HG03108 (cell line): ENCODE results near the gene MRPL17.
"Not testable (repeated sequence)": the region's sequence is repeated elsewhere in the genome, so short reads cannot be mapped to it uniquely, and the experiment has no call there.

Experiments
- ATAC-seq: cut with Tn5 transposase; IDR thresholded peaks from one replicate; pipeline ENCODE4 v1.9.1; 2021; ENCODE audit warnings: moderate library complexity; ENCODE audit not compliant: unreplicated experiment

Gene MRPL17

DNA sequence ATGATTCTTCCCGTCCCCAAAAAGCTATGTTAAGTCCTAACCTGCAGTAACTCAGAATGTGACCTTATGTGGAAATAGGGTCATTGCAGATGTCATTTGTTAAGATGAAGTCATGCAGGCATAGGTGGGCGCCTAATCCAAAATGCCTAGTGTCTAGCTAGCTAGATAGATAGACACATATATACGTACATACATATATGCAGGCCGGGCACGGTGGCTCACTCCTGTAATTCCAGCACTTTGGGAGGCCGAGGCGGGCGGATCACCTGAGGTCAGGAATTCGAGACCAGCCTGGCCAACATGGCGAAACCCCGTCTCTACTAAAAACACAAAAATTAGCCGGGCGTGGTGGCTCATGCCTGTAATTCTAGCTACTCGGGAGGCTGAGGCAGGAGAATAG is 928 bp upstream of the MRPL17 start:
- ATAC-seq: not testable (repeated sequence)

DNA sequence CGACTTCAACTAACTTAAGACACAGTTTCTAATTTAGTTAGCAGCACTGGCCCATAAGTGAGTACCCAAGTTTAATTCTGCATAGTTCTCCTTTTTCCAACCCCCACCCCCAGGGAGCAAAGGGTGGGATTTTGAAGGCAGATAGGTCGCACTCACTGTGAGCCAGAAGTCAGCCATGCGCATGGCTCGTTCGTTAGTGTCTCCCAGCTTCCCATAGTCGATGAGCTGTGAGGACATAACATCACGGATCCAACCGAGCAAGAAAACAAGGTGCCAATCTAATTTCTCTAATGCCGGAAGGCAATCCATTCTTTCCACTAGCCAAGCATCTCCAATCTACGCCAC is 577 bp downstream of the MRPL17 start:
- ATAC-seq: no peak

DNA sequence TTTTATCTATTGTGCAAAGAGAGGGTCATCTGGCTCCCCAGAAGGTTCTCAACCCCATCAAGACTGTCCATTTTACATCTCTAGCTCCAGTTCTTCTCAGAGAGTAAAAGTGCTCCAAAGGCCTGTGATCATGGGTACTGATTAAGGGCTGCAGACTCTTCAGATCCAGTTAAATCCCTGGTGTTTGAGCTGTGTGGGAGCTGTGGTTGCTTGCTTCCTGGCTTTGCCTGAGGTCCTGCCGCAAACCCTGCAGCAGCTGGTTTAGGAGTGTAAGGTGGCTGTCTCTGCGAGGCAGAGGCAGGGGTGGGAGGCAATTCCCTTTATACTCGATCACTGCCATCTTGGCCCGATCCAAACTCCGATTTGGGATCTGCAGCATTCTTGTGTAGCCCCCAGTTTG is 1.2 kb downstream of the MRPL17 start:
- no peak for ATAC-seq

DNA sequence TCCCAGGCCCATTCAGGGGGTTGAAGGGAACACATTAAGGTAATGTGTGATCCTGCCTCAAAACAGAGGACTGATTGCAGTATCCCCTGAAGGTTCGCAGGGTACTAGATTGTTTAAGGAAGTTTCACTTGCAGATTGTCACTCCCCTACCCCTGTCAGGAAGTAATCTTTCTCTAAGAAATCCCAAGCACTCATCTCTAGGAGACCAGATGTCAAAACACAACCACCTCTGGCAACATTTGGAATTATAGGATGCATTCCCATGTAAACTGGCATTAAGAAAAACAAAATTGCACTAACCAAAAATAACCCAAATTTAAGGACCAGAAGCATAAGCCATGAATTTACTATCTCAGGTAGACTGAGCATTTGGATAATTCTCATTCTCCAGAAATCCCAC is 1.6 kb downstream of the MRPL17 start:
- ATAC-seq: no peak

DNA sequence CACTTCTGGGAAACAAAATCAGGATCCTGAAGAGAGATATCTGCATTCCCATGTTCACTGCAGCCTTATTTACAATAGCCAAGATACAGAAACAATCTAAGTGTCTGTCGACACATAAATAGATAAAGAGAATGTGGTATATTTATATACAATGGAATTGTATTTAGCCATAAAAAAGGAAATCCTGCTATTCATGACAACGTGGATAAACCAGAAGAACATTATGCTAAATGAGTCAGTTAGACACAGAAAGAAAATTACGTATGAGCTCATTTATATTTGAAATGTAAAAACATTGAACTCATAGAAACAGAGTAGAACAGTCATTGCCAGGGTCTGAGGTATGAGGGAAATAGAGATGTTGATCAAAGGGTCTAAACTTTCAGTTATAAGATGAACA is 6.1 kb downstream of the MRPL17 start:
- ATAC-seq: no peak

DNA sequence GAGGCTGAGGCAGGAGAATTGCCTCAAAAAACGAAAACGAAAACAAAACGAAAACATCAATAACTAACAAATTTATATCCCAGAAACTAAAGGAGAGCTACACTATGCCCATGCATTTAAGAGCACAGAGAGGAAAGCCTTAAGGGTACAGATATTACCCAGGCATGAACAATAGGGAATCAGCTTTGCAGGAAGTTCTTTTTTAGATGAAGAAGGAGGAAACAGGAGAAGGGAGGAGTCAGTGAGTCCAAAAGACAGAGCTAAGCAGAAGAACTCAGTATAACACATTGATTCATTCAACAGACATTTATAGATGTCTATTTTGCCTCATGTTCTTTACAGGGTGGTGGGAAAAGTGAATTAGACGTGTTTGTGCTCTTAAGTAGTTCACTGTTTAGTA is 8.3 kb downstream of the MRPL17 start:
- ATAC-seq: no peak

DNA sequence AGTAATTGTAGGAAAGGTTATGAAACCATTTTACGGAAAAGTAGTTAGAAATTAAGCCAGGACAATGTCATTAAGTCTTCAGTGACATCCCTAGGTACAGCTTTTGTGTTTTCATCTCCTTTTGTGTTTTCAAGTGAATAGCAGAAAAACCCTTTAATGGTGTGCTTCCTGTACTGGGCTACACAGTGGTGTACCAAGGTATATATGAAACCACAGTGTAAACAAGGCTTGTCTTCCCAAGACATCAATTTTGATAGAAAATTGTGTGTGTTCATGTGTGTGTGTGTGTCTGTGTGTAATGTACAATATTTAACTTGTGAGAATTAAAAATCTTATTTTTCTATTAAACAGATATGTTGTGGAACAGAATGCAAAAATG is 8.9 kb downstream of the MRPL17 start:
- ATAC-seq: no peak

DNA sequence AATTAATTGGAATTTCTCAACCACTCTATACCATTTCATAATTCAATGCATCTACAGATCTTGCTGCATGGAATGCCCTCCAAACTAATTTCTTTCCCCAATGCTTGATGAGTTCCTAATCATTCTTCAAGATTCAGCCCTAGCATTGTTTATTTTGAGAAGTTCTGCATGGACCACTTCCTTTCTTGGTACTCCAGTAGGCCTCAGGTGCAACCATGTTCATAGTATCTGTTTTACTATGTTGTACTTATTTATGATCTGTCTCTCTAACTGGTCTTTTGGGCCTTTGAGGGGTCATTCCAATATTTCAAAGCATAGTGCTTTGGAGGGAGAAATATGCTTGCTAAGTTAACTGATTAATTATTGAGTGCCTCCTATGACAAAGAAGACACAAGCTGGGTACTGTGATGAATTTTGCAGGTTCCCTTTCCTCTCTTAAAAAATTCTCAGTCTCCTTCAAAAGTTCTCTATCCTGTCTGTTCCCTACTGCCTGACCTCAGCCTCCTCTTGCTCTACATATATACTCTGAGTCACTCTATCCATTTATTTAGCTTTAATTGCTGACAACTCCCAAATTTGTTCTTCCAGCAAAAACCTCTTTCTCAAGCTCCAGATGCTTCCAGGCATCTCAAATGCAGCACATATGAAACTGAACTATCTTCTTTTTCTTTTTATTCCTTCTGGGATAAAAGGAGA is 9.5 kb downstream of the MRPL17 start:
- no peak for ATAC-seq

DNA sequence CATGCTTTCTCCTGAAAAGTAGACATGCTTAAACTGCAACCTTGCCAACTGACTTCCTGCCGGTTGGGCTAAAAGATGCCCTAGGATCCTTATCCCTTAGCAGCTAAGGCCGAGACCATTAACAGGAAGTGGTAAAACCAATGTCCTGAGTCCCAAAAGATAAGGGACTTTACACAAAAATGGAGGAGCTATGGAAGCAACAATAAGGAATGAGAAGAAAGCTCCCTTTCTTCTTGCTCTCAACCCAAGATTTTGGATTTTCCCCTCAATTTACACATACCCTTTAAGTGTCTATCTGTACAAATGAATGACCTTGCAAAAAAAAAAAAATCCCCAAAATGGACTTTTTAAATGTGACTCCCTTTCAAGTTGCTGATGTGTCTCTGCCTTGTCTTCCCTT is 11.1 kb downstream of the MRPL17 start:
- no peak for ATAC-seq

DNA sequence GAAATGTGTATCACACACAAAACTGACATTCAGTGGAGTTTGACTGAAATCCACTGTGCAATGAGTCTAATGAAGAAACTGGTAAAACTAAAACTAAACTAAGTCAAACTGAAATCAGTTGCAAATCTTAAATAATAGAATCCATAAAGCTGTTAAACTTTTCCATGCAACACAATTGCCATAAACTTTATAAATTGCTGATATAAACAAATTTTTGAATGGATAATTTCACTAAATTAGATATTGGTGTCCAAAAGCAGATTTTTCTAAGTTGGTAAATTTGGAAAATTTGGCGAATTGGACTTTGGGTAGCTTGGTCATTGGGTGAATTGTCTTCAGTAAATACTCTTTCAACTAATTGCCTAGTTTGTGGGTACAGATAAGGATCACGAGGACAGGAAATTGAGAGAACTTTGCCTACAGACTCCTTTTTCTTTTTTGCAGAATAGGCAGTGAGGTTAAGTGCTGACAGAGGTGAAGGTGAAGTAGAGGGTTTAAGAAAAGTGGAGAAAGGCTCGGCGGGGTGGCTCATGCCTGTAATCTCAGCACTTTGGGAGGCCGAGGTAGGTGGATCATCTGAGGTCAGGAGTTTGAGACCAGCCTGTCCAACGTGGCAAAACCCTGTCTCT is 12.8 kb downstream of the MRPL17 start:
- ATAC-seq: no peak

DNA sequence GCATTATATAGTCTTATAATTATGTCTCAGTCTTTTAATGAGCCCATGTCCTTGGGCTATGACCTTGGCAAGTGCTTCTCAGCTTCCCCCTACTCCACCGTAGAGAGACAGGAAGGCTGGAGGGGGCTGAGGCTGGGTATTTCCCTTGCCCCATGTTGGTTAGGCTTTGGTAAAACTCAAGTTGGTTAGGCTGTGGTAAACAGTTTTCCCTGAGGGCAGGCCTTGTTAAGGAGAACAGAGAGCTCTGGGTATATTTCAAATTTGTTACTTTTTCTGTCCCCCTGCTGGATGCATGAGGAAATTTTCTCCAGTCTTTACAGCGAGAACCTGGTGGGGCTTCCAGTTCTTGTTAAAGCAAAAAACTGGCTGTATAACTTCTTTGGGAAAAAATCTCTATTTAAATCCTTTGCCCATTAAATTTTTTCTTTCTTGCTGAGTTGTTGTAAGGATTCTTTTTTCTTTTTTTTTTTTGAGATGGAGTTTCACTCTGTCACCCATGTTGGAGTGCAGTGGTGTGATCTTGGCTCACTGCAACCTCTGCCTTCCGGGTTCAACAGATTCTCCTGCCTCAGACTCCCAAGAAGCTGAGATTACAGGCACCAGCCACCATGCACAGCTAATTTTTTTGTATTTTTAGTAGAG is 15.3 kb downstream of the MRPL17 start:
- ATAC-seq: no peak

DNA sequence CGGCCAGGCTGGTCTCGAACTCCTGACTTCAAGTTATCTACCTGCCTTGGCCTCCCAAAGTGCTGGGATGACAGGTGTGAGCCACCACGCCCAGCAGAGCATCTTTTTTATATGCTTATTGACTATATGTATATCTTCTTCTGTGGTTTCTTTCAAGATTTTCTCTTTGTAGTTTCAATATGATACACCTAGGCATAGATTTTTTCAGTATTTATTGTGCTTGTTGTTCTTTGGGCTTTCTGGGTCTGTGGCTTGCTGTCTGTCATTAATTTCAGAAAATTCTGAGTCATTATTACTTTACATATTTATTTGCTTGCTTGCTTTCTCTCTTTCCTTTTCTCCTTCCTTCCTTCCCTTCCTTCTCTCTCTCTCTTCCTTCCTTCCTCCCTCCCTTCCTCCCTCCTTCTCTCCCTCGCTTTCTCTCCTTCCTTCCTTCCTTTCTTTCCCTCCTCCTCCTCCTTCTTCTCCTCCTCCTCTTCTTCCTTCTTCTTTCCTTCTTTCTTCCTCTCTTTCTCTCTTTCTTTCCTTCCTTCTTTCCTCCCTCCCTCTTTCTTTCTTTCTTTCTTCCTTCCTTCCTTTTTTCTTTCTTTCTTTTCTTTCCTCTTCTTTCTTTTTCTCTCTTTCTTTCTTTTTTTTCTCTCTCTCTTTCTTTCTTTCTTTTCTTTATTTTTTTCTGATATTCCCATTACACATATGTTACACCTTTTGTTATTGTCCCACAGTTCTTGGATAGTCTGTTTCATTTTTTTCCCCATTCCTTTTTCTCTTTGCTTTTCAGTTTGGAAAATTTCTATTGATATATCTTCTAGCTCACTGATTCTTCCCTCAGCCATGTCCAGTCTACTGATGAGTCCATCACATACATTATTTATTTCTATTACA is 16.6 kb downstream of the MRPL17 start:
- no peak for ATAC-seq

DNA sequence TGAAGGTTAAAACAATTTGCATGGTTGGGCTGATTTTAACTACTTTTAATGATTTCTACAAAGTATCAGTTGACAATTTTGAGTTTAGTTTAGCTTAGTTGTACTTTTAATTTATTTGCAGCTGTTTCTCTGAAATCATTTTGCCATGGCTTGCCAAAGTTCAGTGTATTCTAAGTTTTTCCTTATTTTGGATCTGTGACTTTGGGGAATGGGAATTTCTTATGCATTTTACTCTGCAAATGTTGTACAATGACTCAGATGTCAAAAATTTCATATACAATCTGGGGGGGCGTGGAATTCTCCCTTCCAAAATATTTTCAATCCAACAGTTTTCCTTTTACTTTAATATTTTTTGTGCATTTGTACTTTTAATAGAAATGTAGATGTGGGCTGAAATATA is 18.6 kb downstream of the MRPL17 start:
- ATAC-seq: no peak

DNA sequence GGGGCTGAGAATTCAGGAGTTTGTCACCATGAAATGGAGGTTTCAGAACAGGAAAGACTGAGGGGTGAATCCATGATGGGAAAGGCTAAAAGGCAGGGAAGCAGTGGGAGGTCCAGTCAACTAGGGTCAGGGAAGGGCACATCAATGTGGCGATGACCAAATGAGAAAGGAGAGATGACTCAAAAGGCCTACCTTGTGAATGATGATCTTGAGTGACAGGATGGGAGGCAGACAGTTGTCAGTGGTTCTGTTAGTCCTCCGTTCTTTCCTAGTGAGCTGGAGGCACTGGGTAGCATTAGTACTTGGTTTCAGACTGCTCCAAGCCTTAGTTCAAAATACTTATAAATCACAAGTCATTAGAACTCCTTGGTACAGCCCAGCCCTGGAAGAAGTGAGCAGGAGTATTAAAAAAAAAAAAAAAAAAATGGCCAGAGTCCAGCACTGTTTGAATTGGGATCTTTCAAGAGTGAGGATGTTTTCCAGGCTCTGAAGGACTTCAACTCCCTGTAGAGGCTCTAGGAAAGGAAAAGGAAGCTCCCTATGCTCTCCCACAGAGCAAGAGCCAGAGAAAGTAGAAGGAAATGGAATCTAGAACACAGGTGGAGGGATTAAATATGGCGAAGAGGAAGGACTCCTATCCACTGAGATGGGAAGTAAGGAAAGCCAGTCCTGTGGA is 19.2 kb downstream of the MRPL17 start:
- ATAC-seq: no peak

DNA sequence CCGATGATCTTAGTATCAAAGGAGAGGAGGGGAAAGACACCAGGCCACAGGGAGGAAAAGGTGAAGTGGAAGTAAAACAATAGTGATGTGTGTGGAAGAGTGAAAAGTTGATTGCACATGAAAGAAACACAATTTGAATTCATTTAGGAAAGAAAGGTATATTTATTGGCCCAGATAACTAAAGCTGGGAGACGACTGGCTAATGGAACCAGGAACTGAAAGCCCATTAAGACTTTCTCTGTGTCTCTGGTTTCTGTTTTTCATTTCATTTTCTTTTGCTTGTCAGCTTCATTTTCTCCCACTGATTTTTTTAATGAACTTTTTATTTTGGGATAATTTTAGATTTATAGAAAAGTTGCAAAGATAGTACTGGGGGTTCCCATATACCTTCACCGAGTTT is 22.4 kb downstream of the MRPL17 start:
- ATAC-seq: no peak

DNA sequence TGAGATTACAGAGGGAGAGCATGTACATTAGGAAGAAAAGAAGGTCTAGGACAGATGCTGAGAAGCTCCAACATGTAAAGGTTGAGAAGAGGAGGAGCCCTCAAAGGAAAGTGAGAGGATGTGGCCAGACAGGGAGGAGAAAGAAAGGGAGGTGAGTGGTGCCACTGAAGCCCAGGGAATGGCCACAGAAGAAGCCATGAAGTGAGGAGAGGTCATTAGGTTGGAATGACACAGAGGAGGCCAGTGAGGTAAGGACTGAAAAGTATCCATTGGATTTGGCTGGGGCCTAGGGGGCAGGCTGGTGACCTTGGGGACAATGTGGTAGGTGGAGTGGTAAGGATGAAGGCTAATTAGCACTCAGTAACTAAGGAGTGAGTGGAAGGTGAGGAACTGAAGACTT is 24.5 kb downstream of the MRPL17 start:
- ATAC-seq: no peak

DNA sequence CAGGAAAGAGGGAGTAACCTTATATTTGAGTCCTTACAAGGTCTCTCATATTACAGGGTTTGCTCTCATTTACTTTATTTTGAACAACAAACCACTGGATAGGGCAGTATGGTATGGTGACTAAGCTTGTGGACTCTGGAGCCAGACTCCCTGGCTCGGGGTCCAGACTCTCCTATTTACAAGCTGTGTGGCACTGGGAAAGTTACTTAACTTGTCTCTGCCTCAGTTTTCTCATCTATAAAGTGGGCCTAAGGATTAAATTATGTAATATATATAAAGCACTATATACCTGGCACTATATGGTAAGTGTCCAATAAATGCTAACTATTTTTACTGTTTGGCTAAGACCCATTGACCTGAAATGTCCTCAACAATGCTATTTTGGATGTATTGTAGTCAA is 25.8 kb downstream of the MRPL17 start:
- ATAC-seq: no peak

DNA sequence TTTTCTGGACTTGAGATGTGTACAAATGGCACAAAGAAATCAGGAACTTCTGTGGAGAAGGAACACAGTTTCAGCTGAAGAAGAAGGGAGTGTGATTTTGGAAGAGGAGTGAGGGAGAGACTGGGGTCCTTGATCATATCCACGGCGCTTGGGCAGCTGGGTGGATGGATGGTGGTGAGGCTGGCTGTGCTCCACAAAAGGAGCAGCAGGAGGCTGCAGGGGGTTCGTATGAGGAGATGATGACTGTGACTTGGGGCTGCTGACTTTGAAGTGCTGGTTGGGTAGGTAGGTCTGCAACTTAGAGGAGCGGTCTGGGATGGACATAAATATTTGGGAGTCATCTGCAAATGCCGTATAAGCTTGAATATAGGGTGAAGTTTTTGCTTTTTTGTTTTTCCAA is 26.2 kb downstream of the MRPL17 start:
- ATAC-seq: no peak

DNA sequence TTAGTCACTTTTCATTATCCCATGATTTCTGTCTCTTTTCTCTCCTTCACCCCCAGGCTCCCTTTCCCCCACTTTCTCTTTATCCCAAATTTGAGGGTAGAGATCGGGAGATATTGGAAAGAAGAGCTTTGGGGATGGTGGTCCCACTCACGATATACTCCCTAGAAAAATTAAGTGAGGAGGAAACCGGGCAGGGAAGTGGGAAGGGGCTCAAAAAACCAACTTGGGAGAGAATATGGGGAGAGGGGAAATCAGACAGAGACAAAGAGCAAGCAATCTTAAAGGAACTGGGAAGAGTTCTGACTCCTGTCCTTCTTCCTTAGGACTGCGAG is 26.6 kb downstream of the MRPL17 start:
- ATAC-seq: no peak

DNA sequence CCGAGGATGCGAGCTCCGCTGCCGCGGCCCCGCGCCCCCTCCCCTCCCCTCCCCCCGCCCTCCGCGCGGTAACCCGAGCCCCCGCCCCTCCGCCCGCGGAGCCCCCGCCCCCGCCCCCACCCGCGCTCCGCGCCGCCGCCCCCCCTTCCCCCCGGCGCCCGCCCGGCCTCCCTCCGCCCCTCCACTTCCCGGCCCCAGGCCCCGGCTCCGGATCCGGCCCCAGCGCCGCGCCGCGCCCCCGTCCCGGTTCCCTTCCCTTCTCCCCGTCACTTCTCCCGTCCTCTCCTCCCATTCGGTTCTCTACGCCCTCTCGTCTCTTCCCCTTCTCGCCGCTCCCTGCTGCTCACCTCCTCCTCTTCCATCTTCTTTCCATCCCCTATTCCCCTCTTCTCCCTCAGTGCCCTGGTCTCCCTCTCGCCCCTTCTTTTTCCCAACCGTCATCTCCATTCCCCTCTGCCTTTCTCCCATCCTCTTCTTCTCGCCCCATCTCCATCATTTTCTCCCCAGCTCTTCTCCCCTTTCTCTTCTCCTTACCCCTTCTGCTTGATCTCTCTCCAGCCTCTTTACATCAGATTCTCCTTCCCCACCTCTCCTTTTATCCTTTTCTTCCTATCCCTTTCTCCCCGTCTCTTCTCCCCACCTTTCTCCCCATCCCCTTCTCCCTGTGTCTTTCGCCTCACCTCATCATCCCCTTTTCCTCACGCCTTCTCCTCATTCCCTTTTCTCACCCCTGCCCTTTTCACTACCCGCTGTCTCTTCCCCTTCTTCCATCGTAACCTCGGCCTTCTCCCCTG is 27.2 kb downstream of the MRPL17 start, which contains the start of gene DCHS1:
Gene DCHS1 (minus strand): TSS at position 20 of the 794 bp plus-strand sequence. CDS start 14,196 bp downstream, outside the sequence.
- no peak for ATAC-seq
